ENCODE results near the gene SRL.

- TF ChIP-seq CTCF (IDR thresholded peaks at IDR 0.05) (no peak), NFIC (IDR thresholded peaks at IDR 0.05; ENCODE audit: borderline replicate concordance) (no peak), TCF12 (IDR thresholded peaks at IDR 0.05) (no peak), POLR2AphosphoS5 (IDR thresholded peaks at IDR 0.05; ENCODE audit: low read depth, low read length) (no peak), EP300 (IDR thresholded peaks at IDR 0.05; ENCODE audit: borderline replicate concordance in 1 of 2, low read depth in 1 of 2, low read length in 1 of 2) (no peak), MEF2A (IDR thresholded peaks at IDR 0.05; ENCODE audit: borderline replicate concordance, low read depth) (no peak), EZH2phosphoT487 (IDR thresholded peaks at IDR 0.05; ENCODE audit: borderline replicate concordance, low read depth) (no peak), CHD2 (IDR thresholded peaks at IDR 0.05; ENCODE audit: low read length, partially characterized antibody) (no peak), FOSL2 (IDR thresholded peaks at IDR 0.05; ENCODE audit: borderline replicate concordance, low read depth) (no peak), ELF1 (IDR thresholded peaks at IDR 0.05) (no peak), TEAD4 (IDR thresholded peaks at IDR 0.05; ENCODE audit: borderline replicate concordance, insufficient read depth) (no peak)
- TF ChIP-seq, protein P1, sequence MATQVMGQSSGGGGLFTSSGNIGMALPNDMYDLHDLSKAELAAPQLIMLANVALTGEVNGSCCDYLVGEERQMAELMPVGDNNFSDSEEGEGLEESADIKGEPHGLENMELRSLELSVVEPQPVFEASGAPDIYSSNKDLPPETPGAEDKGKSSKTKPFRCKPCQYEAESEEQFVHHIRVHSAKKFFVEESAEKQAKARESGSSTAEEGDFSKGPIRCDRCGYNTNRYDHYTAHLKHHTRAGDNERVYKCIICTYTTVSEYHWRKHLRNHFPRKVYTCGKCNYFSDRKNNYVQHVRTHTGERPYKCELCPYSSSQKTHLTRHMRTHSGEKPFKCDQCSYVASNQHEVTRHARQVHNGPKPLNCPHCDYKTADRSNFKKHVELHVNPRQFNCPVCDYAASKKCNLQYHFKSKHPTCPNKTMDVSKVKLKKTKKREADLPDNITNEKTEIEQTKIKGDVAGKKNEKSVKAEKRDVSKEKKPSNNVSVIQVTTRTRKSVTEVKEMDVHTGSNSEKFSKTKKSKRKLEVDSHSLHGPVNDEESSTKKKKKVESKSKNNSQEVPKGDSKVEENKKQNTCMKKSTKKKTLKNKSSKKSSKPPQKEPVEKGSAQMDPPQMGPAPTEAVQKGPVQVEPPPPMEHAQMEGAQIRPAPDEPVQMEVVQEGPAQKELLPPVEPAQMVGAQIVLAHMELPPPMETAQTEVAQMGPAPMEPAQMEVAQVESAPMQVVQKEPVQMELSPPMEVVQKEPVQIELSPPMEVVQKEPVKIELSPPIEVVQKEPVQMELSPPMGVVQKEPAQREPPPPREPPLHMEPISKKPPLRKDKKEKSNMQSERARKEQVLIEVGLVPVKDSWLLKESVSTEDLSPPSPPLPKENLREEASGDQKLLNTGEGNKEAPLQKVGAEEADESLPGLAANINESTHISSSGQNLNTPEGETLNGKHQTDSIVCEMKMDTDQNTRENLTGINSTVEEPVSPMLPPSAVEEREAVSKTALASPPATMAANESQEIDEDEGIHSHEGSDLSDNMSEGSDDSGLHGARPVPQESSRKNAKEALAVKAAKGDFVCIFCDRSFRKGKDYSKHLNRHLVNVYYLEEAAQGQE (IDR thresholded peaks at IDR 0.05; ENCODE audit: low read depth, low read length), result no peak
- TF ChIP-seq, protein P2, sequence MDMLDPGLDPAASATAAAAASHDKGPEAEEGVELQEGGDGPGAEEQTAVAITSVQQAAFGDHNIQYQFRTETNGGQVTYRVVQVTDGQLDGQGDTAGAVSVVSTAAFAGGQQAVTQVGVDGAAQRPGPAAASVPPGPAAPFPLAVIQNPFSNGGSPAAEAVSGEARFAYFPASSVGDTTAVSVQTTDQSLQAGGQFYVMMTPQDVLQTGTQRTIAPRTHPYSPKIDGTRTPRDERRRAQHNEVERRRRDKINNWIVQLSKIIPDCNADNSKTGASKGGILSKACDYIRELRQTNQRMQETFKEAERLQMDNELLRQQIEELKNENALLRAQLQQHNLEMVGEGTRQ (IDR thresholded peaks at IDR 0.05; ENCODE audit: borderline replicate concordance, low read depth, low read length), result no peak
These were observed 61.4 kb downstream of the SRL start for GRCh38 chr16:4180511-4180910.
